Subcutaneous adipose tissue (tissue), 4 donors: ENCODE results near the gene NFKBIZ. TPM values are rescaled to one million over a fixed set of nuclear protein-coding genes. Genes with fewer than 3 reads are reported as not detected.

Source experiments
- total RNA-seq, 4 donors: library from RNA; depleted of rRNA; stranded (reverse); fragments of >200 nt; gene quantifications; one replicate each; pipeline ENCODE4 v1.1.0, GENCODE V29; 2016
- TF ChIP-seq, protein P1 (sequence below): fragments of 450-650 bp; IDR thresholded peaks from one replicate; pipeline ENCODE4 v1.5.1; 2016; ENCODE audit warnings: low read depth, mild to moderate bottlenecking, control low read depth, antibody characterized with exemption, moderate library complexity

The NFKBIZ gene
- total RNA-seq, 4 donors from 2014 or later: 19.2 to 45.8 (median 28.2) TPM

- TF ChIP-seq, protein P1, sequence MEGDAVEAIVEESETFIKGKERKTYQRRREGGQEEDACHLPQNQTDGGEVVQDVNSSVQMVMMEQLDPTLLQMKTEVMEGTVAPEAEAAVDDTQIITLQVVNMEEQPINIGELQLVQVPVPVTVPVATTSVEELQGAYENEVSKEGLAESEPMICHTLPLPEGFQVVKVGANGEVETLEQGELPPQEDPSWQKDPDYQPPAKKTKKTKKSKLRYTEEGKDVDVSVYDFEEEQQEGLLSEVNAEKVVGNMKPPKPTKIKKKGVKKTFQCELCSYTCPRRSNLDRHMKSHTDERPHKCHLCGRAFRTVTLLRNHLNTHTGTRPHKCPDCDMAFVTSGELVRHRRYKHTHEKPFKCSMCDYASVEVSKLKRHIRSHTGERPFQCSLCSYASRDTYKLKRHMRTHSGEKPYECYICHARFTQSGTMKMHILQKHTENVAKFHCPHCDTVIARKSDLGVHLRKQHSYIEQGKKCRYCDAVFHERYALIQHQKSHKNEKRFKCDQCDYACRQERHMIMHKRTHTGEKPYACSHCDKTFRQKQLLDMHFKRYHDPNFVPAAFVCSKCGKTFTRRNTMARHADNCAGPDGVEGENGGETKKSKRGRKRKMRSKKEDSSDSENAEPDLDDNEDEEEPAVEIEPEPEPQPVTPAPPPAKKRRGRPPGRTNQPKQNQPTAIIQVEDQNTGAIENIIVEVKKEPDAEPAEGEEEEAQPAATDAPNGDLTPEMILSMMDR: no peak
Measured at GRCh38 chr3:101884776-101885175, 35.5 kb downstream of the NFKBIZ start.

DNA sequence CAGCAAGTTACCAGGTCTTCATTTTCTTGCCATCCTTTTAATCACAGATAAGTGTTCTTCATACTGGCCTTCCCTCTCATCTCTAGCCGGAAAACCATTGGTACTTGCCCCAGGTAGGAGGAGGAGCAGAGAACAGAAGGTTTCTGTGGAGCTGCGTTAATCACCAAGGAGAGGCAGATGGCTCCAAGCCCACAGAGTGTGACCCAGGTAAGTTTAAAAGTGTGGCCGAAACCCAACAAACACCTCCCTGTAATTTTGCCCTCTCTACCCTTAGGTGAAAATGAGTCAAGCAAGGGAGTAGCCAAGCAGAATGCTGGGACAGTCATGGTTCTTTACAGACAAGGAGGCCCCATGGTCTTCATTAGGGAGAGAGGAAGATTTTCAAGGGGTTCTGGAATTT lies 37.3 kb downstream of the NFKBIZ start:
- TF ChIP-seq, protein P1: no peak

- TF ChIP-seq, protein P1: no peak
Measured at GRCh38 chr3:101888653-101889052, 39.3 kb downstream of the NFKBIZ start.

- TF ChIP-seq, protein P1: no peak
Measured at GRCh38 chr3:101890716-101891115, 41.4 kb downstream of the NFKBIZ start.

- TF ChIP-seq, protein P1: no peak
Measured at GRCh38 chr3:101892648-101893047, 43.3 kb downstream of the NFKBIZ start.

DNA sequence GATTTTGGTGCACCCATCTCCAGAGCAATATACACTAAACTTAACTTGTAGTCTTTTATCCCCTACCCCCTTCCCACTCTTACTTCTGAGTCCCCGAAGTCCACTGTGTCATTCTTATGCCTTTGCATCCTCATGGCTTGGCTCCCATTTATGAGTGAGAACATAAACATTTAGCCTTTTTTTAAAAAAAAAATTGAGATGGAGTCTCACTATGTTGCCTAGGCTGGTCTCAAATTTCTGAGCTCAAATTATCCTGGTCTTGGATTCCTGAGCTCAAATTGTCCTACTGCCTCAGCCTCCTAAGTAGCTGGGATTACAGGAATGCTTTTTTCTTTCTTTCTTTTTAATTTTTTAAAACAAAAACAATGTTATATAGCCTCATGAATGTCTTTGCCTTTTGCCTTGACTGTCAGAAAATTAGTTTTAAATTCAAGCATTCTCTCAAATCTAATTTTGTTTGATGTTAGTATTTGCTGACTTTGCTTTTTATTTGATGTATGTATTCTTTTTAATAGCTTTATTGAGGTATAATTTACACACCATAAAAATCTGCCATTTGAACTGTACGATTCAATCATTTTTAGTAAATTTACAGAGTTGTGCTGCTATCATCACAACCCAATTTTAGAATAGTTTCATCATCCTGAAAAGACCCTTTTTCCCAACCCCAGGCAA lies 46.9 kb downstream of the NFKBIZ start:
- TF ChIP-seq, protein P1: no peak

DNA sequence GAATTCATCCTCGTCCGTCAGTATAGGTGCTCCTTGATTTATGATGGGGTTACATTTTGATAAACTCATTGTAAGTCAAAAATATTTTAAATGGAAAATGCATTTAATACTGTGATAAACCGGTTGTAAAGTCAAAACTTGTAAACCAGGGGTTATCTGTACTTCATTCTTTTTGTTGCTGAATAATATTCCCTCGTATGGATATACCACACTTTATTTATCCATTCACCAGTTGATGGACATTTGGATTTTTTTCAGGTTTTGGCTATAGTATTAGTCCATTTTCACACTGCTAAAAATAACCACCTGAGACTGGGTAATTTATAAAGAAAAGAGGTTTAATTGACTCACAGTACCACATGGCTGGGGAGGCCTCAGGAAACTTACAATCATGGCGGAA lies 47.7 kb downstream of the NFKBIZ start:
- TF ChIP-seq, protein P1: no peak
